ENCODE measurements around the gene CFAP73.

DNA sequence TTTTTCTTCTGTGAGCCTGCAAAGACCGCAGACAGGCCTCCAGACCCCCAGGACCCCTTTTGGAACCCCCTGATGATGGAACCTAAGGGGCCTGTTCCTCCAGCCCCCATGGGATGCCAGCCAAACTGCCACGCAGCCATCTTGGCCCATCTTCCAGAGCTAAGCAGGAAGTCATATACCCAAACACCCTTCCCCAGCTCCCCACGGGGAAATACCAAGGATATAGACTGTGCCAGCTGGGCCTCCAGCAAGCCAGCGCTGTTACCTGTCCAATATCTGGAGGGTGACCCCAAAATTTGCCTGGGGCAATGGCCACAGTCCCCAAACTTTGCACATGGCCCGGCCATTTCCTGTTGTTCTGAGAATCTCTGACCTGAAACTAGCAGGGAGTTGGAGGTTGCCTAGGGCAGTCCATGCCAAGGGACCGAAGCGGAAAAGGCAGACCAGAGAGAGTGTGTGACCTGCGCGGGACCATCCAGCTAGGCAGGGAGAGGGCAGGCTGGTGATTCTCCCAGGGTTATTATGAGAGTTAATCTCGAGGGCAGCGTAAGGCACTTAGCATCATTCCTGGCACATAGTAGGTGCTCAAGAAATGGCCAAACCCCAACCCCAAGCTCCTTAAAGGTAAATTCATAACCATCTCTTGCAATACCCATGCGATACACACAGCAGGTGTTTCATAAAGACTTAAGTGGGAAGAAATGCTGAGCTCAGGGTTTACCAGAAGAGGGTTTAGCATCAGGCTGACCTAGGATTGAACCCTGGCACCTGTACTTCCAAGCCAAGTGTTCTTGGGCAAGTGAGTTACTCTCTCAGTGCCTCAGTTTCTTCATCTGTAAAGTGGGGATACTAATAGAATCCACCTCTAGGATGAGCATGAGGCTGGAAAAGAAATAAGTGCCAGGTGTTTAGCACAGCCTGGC is 11.4 kb upstream of the CFAP73 start:
- TF ChIP-seq, protein P1, sequence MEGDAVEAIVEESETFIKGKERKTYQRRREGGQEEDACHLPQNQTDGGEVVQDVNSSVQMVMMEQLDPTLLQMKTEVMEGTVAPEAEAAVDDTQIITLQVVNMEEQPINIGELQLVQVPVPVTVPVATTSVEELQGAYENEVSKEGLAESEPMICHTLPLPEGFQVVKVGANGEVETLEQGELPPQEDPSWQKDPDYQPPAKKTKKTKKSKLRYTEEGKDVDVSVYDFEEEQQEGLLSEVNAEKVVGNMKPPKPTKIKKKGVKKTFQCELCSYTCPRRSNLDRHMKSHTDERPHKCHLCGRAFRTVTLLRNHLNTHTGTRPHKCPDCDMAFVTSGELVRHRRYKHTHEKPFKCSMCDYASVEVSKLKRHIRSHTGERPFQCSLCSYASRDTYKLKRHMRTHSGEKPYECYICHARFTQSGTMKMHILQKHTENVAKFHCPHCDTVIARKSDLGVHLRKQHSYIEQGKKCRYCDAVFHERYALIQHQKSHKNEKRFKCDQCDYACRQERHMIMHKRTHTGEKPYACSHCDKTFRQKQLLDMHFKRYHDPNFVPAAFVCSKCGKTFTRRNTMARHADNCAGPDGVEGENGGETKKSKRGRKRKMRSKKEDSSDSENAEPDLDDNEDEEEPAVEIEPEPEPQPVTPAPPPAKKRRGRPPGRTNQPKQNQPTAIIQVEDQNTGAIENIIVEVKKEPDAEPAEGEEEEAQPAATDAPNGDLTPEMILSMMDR (IDR thresholded peaks at IDR 0.05), result no peak
- TF ChIP-seq POLR2A (IDR thresholded peaks at IDR 0.05), result no peak
